Measurements from ENCODE around the gene GIGYF2. TPM values are rescaled to one million over a fixed set of nuclear protein-coding genes. Genes with fewer than 3 reads are reported as not detected.

The GIGYF2 gene
- total and polyA plus RNA-seq, 2 of the 4 experiments (the other 2 are of a cell fraction) = 14.7 to 66.0 TPM

DNA sequence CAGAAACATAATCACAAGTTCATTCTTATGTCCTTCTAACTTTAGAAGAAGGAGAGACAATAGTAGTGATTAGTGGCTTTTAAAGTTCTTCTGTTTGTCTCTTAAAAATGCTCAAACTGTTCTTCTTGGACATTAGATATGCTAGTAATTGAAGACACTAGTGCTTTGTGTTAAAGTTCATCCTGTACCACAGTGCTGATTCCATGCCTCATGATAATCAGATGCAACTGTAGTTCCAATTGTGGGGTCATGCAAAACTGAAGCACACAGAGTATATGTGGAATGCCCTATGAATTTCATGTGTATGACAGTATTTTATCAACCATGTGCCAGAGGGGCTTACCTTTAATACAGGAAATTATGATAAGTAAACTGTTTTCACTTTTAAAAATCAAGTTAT, 90.7 kb downstream of the GIGYF2 start:
- H2AK5ac ChIP-seq (ENCODE audit: low read depth, low read length) = no peak overlapping the region
- no peak overlapping the region for H2BK120ac ChIP-seq (ENCODE audit: low read depth, low read length)
- H3K4me1 ChIP-seq (ENCODE audit: control insufficient read depth, insufficient read depth, low read length) = no peaks in the 10 kb centered on the region
- no peak overlapping the region for H3K4me2 ChIP-seq (ENCODE audit: low read depth, low read length)
- no peak for DNase-seq
- in situ Hi-C loops (cut with MboI; ENCODE audit: low sequenced_read_pairs) (no loop called here), dilution Hi-C loops (cut with HindIII; ENCODE audit: low sequenced_read_pairs, unreplicated experiment) (no loop called here), intact Hi-C loops (cut with micrococcal nuclease) (no loop called here)
- ChIA-PET CTCF (no interaction called here), POLR2A (ENCODE audit: unreplicated experiment) (no interaction called here)
- H4K91ac ChIP-seq (ENCODE audit: insufficient read depth, low read depth, low read length) = no peak overlapping the region
- H3K23ac ChIP-seq (ENCODE audit: low read depth, low read length) = no peak overlapping the region
- no peak overlapping the region for H3K56ac ChIP-seq (ENCODE audit: extremely low read depth, insufficient read depth, low read length)
- H4K5ac ChIP-seq (ENCODE audit: low read depth, low read length) = no peak overlapping the region
- no peaks in the 10 kb centered on the region; a peak in 1 of 4 replicates for H3K79me1 ChIP-seq (ENCODE audit: low read depth in 1 of 2, low read length in 2 of 2)
- no peak overlapping the region for H3K9ac ChIP-seq (ENCODE audit: low read depth, low read length)
- no peak overlapping the region for H2AK9ac ChIP-seq (replicated peaks; ENCODE audit: low read depth, low read length, poor library complexity)
- no peak overlapping the region for H2BK15ac ChIP-seq (ENCODE audit: low read depth, low read length)
- TF ChIP-seq MAFK (IDR thresholded peaks at IDR 0.05; ENCODE audit: low read depth, low read length) = no peak
- no peak for TF ChIP-seq BHLHE40 (IDR thresholded peaks at IDR 0.05; ENCODE audit: low read depth, low read length)
- no peak for TF ChIP-seq SMC3 (IDR thresholded peaks at IDR 0.05; ENCODE audit: low read depth, low read length)
- no peak for TF ChIP-seq MAZ (IDR thresholded peaks at IDR 0.05; ENCODE audit: borderline replicate concordance, low read depth, low read length)
- TF ChIP-seq, protein P1, sequence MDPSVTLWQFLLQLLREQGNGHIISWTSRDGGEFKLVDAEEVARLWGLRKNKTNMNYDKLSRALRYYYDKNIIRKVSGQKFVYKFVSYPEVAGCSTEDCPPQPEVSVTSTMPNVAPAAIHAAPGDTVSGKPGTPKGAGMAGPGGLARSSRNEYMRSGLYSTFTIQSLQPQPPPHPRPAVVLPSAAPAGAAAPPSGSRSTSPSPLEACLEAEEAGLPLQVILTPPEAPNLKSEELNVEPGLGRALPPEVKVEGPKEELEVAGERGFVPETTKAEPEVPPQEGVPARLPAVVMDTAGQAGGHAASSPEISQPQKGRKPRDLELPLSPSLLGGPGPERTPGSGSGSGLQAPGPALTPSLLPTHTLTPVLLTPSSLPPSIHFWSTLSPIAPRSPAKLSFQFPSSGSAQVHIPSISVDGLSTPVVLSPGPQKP (IDR thresholded peaks at IDR 0.05; ENCODE audit: borderline replicate concordance, low read depth, low read length) = no peak
- TF ChIP-seq MXI1 (IDR thresholded peaks at IDR 0.05; ENCODE audit: borderline replicate concordance, low read depth, low read length) = no peak
- H3K27me3 ChIP-seq (ENCODE audit: control insufficient read depth, insufficient read depth, low read length) = no peaks in the 10 kb centered on the region
- no peak overlapping the region for H4K8ac ChIP-seq (ENCODE audit: low read depth in 2 of 2, low read length in 2 of 2)
- BruUV-seq (replicated peaks) = no TSS peak
- H3K4ac ChIP-seq (ENCODE audit: low read depth, low read length) = no peak overlapping the region
- no peak overlapping the region for H3K27ac ChIP-seq (ENCODE audit: insufficient read depth, low read length)
- H2AFZ ChIP-seq (replicated peaks; ENCODE audit: low read length, poor library complexity) = no peak overlapping the region
- no peak overlapping the region for H3K4me3 ChIP-seq (ENCODE audit: insufficient read depth, low read depth, low read length)
- no peak overlapping the region for H2BK5ac ChIP-seq (ENCODE audit: low read depth, low read length, poor library complexity, severe bottlenecking)
- no peaks in the 10 kb centered on the region for H3K9me1 ChIP-seq (ENCODE audit: insufficient read depth, low read length)
- no peaks in the 10 kb centered on the region for H3K9me3 ChIP-seq (ENCODE audit: control insufficient read depth, insufficient read depth, low read length)
- no peak overlapping the region for H3K14ac ChIP-seq (replicated peaks; ENCODE audit: low read depth, low read length)
- H2BK20ac ChIP-seq (ENCODE audit: low read depth, low read length) = no peak overlapping the region
- ATAC-seq (ENCODE audit: low read depth) = no peak
- H3K36me3 ChIP-seq (ENCODE audit: control insufficient read depth, insufficient read depth, low read length) = peaks cover 20% of the 10 kb centered on the region
- no peak overlapping the region for H3K18ac ChIP-seq (ENCODE audit: low read depth, low read length)
- H4K20me1 ChIP-seq (ENCODE audit: insufficient read depth, low read length) = no peaks in the 10 kb centered on the region

Measured in IMR-90 (cell line).